GM12865 (cell line): ENCODE data around the gene ITPR1.

Source experiments
- DNase-seq: peaks from one replicate; pipeline ENCODE4 v3.0.0; 2010; ENCODE audit warnings: low read depth
- H3K4me3 ChIP-seq: 2 replicates; pipeline ENCODE4 v1.5.1; 2011; ENCODE audit warnings: mild to moderate bottlenecking, low read depth, low read length, control low read depth
- TF ChIP-seq, protein P1 (sequence below): IDR thresholded peaks from 2 replicates; pipeline ENCODE4 v1.5.1; 2011; ENCODE audit warnings: low read length, control low read depth, low read depth, inconsistent platforms; ENCODE audit not compliant: insufficient read depth; ENCODE audit errors: missing control alignments

Gene ITPR1

DNA sequence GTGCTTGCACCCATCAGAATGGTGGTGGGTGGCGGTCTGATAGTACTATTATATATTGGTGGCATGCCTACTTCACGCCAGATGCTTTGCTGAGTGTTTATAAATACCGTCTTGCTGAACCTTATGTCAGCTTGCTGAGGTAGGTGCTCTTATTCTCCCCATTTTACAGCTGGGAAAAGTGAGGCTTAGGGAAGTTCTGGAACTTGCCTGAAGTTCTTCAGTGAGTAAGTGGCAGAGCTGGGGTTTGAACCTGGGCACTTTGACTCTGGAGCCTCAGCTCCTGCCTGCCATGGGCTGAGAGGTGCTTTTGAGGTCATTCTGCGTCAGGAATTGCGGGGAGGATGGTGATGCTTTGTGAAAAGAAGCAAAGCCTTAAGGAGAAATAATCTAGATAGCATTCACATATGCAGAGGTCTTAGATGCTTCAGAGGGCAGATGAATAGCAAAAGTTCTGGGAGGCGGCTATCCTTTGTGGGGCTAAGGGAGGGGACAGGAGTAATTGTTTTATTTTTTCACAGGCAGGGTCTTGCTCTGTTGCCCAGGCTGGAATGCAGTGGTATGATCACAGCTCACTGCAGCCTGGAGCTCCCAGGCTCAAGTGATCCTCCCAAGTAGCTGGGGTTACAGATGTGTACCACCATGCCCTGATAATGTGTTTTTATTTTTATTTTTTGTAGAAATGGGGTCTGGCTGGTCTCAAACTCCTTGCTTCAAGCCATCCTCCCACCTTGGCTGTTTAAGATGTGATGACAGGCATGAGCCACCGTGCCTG, 18.5 kb downstream of the ITPR1 start:
- DNase-seq, result no peak
- no peak overlapping the region for H3K4me3 ChIP-seq
- TF ChIP-seq, protein P1, sequence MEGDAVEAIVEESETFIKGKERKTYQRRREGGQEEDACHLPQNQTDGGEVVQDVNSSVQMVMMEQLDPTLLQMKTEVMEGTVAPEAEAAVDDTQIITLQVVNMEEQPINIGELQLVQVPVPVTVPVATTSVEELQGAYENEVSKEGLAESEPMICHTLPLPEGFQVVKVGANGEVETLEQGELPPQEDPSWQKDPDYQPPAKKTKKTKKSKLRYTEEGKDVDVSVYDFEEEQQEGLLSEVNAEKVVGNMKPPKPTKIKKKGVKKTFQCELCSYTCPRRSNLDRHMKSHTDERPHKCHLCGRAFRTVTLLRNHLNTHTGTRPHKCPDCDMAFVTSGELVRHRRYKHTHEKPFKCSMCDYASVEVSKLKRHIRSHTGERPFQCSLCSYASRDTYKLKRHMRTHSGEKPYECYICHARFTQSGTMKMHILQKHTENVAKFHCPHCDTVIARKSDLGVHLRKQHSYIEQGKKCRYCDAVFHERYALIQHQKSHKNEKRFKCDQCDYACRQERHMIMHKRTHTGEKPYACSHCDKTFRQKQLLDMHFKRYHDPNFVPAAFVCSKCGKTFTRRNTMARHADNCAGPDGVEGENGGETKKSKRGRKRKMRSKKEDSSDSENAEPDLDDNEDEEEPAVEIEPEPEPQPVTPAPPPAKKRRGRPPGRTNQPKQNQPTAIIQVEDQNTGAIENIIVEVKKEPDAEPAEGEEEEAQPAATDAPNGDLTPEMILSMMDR, result no peak

DNA sequence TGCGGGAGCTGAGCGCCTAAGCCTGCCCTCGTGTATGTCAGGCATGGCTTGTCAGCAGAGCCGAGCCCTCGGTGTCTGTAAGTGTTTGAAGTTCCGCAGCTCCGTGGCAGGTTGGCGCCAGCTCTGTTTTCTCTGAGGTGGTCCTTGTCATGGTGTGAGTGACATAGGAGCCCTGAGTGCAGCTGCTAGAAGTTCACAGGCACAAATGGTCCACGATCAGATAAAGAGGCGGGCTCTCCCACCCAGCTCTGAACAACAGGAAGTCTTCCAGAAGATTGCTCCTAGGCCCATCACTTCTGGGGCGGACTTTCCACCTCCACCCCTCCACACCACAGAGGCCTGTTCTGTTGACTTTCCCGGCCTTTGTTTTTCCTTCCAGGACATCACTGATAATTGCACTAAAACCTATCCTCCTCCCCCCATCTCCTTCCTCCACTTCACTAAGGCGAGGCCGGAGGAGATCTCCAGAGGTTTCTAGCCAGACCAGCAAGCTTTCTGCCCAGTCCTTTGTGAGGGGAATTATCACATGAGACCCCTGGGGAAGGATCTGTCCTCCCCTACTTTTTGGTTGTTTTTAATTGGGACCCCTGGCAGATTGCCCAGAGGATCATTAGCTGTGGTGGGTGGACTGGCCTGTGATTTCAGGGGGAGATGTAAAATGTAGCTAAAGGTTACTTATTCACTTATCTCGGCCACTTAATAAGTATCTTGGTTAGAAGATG, 19.9 kb downstream of the ITPR1 start:
- H3K4me3 ChIP-seq, result no peak overlapping the region
- no peak for DNase-seq
- TF ChIP-seq, protein P1, result no peak

DNA sequence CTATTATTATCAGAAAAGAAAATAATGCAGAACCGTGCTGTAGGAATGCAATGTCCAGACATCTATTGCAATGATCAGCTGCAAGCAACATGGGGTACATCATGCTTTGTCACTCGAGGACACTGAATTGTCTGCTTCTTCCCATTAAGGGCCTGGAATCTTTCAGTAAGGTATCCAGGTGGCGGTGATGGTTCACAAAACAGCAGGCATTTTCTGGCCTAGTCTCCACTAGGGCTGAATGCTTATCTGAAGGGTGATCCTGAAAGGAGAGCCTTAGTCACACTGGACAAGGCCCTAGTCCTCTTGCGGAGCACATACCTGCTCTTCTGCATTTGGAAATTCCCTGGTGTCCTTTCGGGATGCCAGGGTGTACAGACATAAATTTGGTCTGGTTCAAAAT, 21.2 kb downstream of the ITPR1 start:
- no peak for DNase-seq
- TF ChIP-seq, protein P1, result no peak
- H3K4me3 ChIP-seq, result no peak overlapping the region

DNA sequence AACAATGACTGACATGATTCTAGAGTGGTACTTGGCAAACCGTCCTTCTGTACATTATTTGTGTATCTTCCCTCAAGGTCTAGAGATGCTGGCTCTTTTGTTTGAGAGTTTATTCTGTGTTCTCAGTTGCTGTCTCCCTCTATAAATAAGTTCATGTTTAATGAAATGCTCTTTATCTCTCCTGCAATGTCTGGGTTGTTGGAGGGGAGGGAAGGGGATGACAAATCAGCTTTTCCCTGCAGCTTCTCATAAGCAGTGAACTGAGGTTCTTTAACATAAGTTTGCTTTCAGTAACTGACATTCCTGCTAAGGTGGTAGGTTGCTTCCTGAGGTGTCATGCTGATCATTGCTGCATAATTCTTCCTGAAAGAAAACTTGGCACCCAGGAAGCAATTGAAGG, 21.8 kb downstream of the ITPR1 start:
- no peak for DNase-seq
- TF ChIP-seq, protein P1, result no peak
- H3K4me3 ChIP-seq, result no peak overlapping the region

DNA sequence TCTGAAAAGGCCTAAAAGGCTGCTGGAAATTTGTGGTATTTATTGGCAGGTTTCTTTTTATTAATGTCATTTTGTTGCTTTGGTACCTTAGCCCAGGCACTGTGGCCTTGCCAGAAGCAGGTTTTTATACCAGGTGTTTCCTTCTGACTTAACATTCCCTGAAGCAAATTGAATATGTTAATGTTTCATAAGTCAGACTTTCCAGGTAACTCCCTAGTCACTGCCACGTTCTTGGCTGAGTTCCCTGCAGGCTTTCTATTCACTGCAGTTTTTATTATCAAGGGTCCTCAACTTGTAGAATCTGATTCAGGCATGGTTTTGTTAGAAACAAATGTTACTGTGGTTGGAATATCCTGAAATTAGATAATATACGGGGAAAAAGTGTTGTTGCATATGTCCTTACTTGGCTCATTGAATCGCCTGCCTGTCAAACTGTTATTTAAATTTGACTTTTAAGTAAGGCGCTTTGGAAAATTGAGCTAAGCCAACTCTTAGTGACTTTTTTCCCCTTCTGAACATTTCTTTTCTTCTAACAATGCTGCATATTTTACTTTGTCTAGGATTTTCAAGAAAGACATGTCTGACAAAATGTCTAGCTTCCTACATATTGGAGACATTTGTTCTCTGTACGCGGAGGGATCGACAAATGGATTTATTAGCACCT, 22.9 kb downstream of the ITPR1 start:
- TF ChIP-seq, protein P1, result no peak
- no peak overlapping the region for H3K4me3 ChIP-seq
- no peak for DNase-seq

DNA sequence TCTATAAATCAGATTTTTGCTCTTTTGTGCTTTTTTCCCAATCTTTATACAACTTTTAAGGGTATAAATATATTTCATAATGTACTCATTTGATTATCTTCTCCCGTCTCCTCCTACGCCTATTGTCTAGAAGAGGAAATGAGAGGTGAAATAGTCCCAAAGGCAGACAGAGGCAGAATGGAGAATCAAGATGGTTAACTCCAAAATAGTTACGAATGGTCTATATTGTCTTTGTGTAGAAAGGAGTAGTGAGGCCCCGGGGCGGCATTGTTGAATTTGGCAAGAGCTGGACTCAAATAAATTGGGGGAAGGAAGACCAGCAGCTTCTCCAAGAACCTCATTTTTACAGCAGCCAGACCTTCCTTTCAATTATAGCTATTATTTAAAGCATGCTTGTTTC, 23.9 kb downstream of the ITPR1 start:
- no peak overlapping the region for H3K4me3 ChIP-seq
- no peak for DNase-seq
- TF ChIP-seq, protein P1, result no peak
